BJ (cell line): ENCODE data around the gene PDE3B. TPM values are rescaled to one million over a fixed set of nuclear protein-coding genes. Genes with fewer than 3 reads are reported as not detected.

ENCODE experiments used
- CTCF ChIA-PET: fragments of 350-600 bp; formaldehyde crosslinking; extraction: SDS; loops from one replicate; lab custom pipeline; 2021; ENCODE audit warnings: antibody characterized with exemption, inconsistent platforms; lab: Yijun Ruan, JAX
- POLR2A ChIA-PET: fragments of 300-600 bp; sonication (Branson Sonifier 250); formaldehyde crosslinking; extraction: SDS; loops from one replicate; lab custom pipeline; 2021; ENCODE audit warnings: antibody characterized with exemption; lab: Charles Lee
- DNase-seq: peaks from one replicate; pipeline ENCODE4 v3.0.0-alpha.2; 2011; ENCODE audit warnings: low read depth
- H3K27me3 ChIP-seq: 2 replicates; pipeline ENCODE4 v1.6.0; 2011; ENCODE audit warnings: low read length; ENCODE audit not compliant: control insufficient read depth, insufficient read depth
- H3K36me3 ChIP-seq: 2 replicates; pipeline ENCODE4 v1.5.1; 2011; ENCODE audit warnings: low read length; ENCODE audit not compliant: control insufficient read depth, insufficient read depth
- H3K4me3 ChIP-seq: 2 replicates; pipeline ENCODE4 v1.5.1; 2011; ENCODE audit warnings: low read depth, mild to moderate bottlenecking, control low read depth, low read length
- CTCF ChIP-seq: IDR thresholded peaks from 2 replicates; pipeline ENCODE4 v1.5.1; 2011; ENCODE audit warnings: low read depth, mild to moderate bottlenecking, control low read depth, inconsistent platforms, low read length, moderate library complexity; ENCODE audit not compliant: insufficient read depth
- polyA plus RNA-seq: library from polyadenylated mRNA; depleted of rRNA; stranded (reverse); fragments of >200 nt; gene quantifications from 2 replicates; pipeline ENCODE4 v1.2.3, GENCODE V29; 2011; rRNA removed
- small RNA-seq: library from RNA; depleted of rRNA; stranded (forward); fragments of <200 nt; gene quantifications from one replicate; pipeline ENCODE3, GENCODE V24; 2012; ENCODE audit warnings: low replicate concordance, low read depth; ENCODE audit not compliant: insufficient read length

PDE3B gene
- polyA plus RNA-seq, 1 experiment: 0.06 TPM

GRCh38 chr11:14908214-14908880 is 264.7 kb downstream of the PDE3B start:
- ChIA-PET POLR2A (interaction anchor here (0.5 kb wide), 1 partner anchor 1527 kb away, joined by 4 read pairs; no protein-coding TSS in a partner anchor), CTCF (interaction anchor here (0.6 to 7.3 kb wide), 53 partner anchors 10 to 1657 kb away, joined by 3 to 129 read pairs (median 4); partner anchors contain the start of genes CALCB, CYP2R1 and PSMA1)
- no peaks in the 10 kb centered on the region for H3K36me3 ChIP-seq
- TF ChIP-seq CTCF: peak; percentile 68
- H3K27me3 ChIP-seq: no peaks in the 10 kb centered on the region
- DNase-seq: no peak
- no peak overlapping the region for H3K4me3 ChIP-seq

GRCh38 chr11:14914536-14914935 is 270.9 kb downstream of the PDE3B start:
- no peak for DNase-seq
- ChIA-PET CTCF (interaction anchor here (0.8 to 1.8 kb wide), 2 partner anchors 8 to 159 kb away, joined by 3 to 5 read pairs; no protein-coding TSS in a partner anchor), POLR2A (no interaction called here)
- Histone ChIP-seq H3K27me3 (no peaks in the 10 kb centered on the region), H3K4me3 (no peak overlapping the region), H3K36me3 (no peaks in the 10 kb centered on the region)
- no peak for TF ChIP-seq CTCF

GRCh38 chr11:14916403-14916802 is 272.8 kb downstream of the PDE3B start:
- DNase-seq: no peak
- POLR2A ChIA-PET: no interaction called here
- Histone ChIP-seq H3K4me3 (no peak overlapping the region), H3K27me3 (no peaks in the 10 kb centered on the region), H3K36me3 (no peaks in the 10 kb centered on the region)
- CTCF ChIA-PET: no interaction called here
- TF ChIP-seq CTCF: no peak

Small RNA genes within 50 kb of the gene (small RNA-seq; reads per million reads assigned to genes)
- gene CALCP: not detected

Other genes with a start within 250 kb of the PDE3B start
- gene COPB1, start 144.0 kb upstream of the PDE3B start, polyA plus RNA-seq: 120 and 179 TPM in 2 replicates
- 108 and 169 TPM in 2 replicates for gene PSMA1, start 123.4 kb upstream of the PDE3B start, polyA plus RNA-seq
- 7.3 and 14.0 TPM in 2 replicates for gene CYP2R1, start 248.4 kb downstream of the PDE3B start, polyA plus RNA-seq